ENCODE data around the gene ENOX1.

Gene ENOX1

DNA sequence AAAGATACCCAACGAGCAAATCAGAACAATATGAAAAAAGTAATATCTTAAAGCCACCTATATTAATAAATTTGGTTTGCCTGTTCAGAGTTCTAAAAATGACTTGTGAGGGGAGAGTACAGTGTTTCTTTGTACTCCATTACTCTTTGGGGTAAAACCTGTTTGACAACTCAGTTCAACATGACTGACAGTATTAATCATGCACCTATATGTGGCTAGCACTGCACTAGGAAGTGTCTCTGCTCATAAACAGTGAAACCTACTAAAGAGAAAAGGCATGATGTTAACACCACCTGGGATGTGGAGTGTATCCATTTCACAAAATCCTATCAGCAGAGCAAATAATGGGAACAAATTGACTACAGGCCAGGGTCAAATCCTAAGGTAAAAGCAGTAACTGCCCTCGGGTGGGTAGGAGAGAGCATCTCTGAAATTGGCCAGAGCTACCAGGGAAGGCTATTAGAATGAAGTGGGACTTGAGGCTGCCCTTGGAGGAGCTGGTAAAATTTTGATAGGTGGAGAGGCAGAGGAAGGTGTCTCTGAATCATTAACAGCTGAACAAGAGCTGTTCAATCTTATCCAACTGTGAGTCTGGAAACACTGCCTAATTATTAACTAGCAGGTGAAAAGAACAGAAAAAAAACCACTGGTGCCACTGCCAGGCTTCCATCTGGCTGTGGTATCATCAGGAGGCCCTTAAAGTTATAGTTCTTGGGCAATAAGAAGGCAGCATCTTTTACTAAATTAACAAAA lies 398.3 kb downstream of the ENOX1 start:
- no peak overlapping the region for H3K27ac ChIP-seq (ENCODE audit: low read depth, low read length)
- H3K27me3 ChIP-seq (ENCODE audit: control insufficient read depth, insufficient read depth, low read length) = no peaks in the 10 kb centered on the region
- H3K9ac ChIP-seq (ENCODE audit: low read length) = no peak overlapping the region

GRCh38 chr13:43387880-43388279 lies 398.9 kb downstream of the ENOX1 start:
- no peaks in the 10 kb centered on the region for H3K27me3 ChIP-seq (ENCODE audit: control insufficient read depth, insufficient read depth, low read length)
- no peak overlapping the region for H3K9ac ChIP-seq (ENCODE audit: low read length)
- H3K4me1 ChIP-seq (ENCODE audit: control insufficient read depth, insufficient read depth, low read length) = no peaks in the 10 kb centered on the region
- H3K36me3 ChIP-seq (ENCODE audit: control insufficient read depth, insufficient read depth, low read length) = no peaks in the 10 kb centered on the region
- H3K27ac ChIP-seq (ENCODE audit: low read depth, low read length) = no peak overlapping the region
- no peak overlapping the region for H3K4me3 ChIP-seq (ENCODE audit: low read length)

More for the DNA sequence above, 398.3 kb downstream of the ENOX1 start:
- H3K4me3 ChIP-seq (ENCODE audit: low read length) = no peak overlapping the region
- H3K4me1 ChIP-seq (ENCODE audit: control insufficient read depth, insufficient read depth, low read length) = no peaks in the 10 kb centered on the region
- no peaks in the 10 kb centered on the region for H3K36me3 ChIP-seq (ENCODE audit: control insufficient read depth, insufficient read depth, low read length)

- no peaks in the 10 kb centered on the region for H3K27me3 ChIP-seq (ENCODE audit: control insufficient read depth, insufficient read depth, low read length)
- no peaks in the 10 kb centered on the region for H3K4me1 ChIP-seq (ENCODE audit: control insufficient read depth, insufficient read depth, low read length)
- no peak overlapping the region for H3K4me3 ChIP-seq (ENCODE audit: low read length)
- no peak overlapping the region for H3K27ac ChIP-seq (ENCODE audit: low read depth, low read length)
- H3K9ac ChIP-seq (ENCODE audit: low read length) = no peak overlapping the region
- no peaks in the 10 kb centered on the region for H3K36me3 ChIP-seq (ENCODE audit: control insufficient read depth, insufficient read depth, low read length)
Observed at GRCh38 chr13:43383498-43384165, 403.1 kb downstream of the ENOX1 start.

DNA sequence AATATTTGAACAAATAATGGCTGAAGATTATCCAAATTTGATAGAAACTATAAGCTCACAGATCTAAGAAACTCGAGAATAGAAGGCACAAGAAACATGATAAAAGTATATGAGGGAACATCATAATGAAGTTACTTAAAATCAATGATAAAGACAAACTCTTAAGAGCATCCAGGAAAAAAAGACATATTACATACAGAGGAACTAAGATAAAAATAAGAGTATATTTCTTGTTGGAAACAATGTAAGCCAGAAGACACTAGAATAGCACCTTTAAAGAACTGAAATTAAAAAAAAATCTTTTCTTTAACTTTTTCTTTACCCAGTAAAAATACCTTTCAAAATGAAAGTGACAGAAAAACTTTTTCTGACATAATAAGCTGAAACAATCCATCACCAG lies 407.0 kb downstream of the ENOX1 start:
- no peaks in the 10 kb centered on the region for H3K36me3 ChIP-seq (ENCODE audit: control insufficient read depth, insufficient read depth, low read length)
- peaks cover 2% of the 10 kb centered on the region for H3K4me1 ChIP-seq (ENCODE audit: control insufficient read depth, insufficient read depth, low read length)

GRCh38 chr13:43377973-43378372 lies 408.8 kb downstream of the ENOX1 start:
- H3K36me3 ChIP-seq (ENCODE audit: control insufficient read depth, insufficient read depth, low read length) = no peaks in the 10 kb centered on the region
- no peaks in the 10 kb centered on the region for H3K27me3 ChIP-seq (ENCODE audit: control insufficient read depth, insufficient read depth, low read length)
- no peak overlapping the region for H3K4me3 ChIP-seq (ENCODE audit: low read length)
- H3K27ac ChIP-seq (ENCODE audit: low read depth, low read length) = no peak overlapping the region
- no peak overlapping the region for H3K9ac ChIP-seq (ENCODE audit: low read length)
- H3K4me1 ChIP-seq (ENCODE audit: control insufficient read depth, insufficient read depth, low read length) = peaks cover 4% of the 10 kb centered on the region

More for the DNA sequence above, 407.0 kb downstream of the ENOX1 start:
- Histone ChIP-seq H3K27me3 (ENCODE audit: control insufficient read depth, insufficient read depth, low read length) (no peaks in the 10 kb centered on the region), H3K27ac (ENCODE audit: low read depth, low read length) (no peak overlapping the region), H3K9ac (ENCODE audit: low read length) (no peak overlapping the region), H3K4me3 (ENCODE audit: low read length) (no peak overlapping the region)

DNA sequence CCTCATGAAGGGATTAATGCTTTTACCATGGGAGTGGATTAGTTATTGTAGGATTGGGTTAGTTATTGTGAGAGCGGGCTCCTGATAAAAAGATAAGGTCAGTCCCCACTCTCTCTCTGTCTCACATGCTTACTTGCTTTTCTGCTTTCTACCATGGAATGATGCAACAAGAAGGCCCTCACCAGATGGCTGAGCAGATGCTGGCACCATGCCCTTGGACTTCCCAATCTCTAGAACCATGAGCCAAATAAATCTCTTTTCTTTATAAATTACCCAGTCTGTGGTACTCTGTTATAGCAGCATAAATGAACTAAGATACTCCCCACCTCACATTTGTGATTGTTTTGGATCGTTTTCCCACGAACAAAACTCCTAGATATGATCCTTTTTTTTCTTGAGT lies 409.6 kb downstream of the ENOX1 start:
- no peaks in the 10 kb centered on the region for H3K27me3 ChIP-seq (ENCODE audit: control insufficient read depth, insufficient read depth, low read length)
- H3K27ac ChIP-seq (ENCODE audit: low read depth, low read length) = no peak overlapping the region
- H3K4me1 ChIP-seq (ENCODE audit: control insufficient read depth, insufficient read depth, low read length) = peaks cover 8% of the 10 kb centered on the region
- no peaks in the 10 kb centered on the region for H3K36me3 ChIP-seq (ENCODE audit: control insufficient read depth, insufficient read depth, low read length)
- H3K4me3 ChIP-seq (ENCODE audit: low read length) = no peak overlapping the region
- no peak overlapping the region for H3K9ac ChIP-seq (ENCODE audit: low read length)

- H3K36me3 ChIP-seq (ENCODE audit: control insufficient read depth, insufficient read depth, low read length) = no peaks in the 10 kb centered on the region
- peaks cover 10% of the 10 kb centered on the region for H3K4me1 ChIP-seq (ENCODE audit: control insufficient read depth, insufficient read depth, low read length)
Observed at GRCh38 chr13:43376596-43376995, 410.2 kb downstream of the ENOX1 start.

GRCh38 chr13:43375797-43376465 lies 410.8 kb downstream of the ENOX1 start:
- H3K27ac ChIP-seq (ENCODE audit: low read depth, low read length) = no peak overlapping the region
- no peak overlapping the region for H3K4me3 ChIP-seq (ENCODE audit: low read length)
- H3K4me1 ChIP-seq (ENCODE audit: control insufficient read depth, insufficient read depth, low read length) = peaks cover 12% of the 10 kb centered on the region
- no peaks in the 10 kb centered on the region for H3K27me3 ChIP-seq (ENCODE audit: control insufficient read depth, insufficient read depth, low read length)
- H3K36me3 ChIP-seq (ENCODE audit: control insufficient read depth, insufficient read depth, low read length) = no peaks in the 10 kb centered on the region
- H3K9ac ChIP-seq (ENCODE audit: low read length) = no peak overlapping the region

More at GRCh38 chr13:43376596-43376995, 410.2 kb downstream of the ENOX1 start:
- no peak overlapping the region for H3K27ac ChIP-seq (ENCODE audit: low read depth, low read length)
- no peaks in the 10 kb centered on the region for H3K27me3 ChIP-seq (ENCODE audit: control insufficient read depth, insufficient read depth, low read length)
- H3K9ac ChIP-seq (ENCODE audit: low read length) = no peak overlapping the region
- H3K4me3 ChIP-seq (ENCODE audit: low read length) = no peak overlapping the region

GRCh38 chr13:43374621-43375020 lies 412.2 kb downstream of the ENOX1 start:
- Histone ChIP-seq H3K9ac (ENCODE audit: low read length) (no peak overlapping the region), H3K4me3 (ENCODE audit: low read length) (no peak overlapping the region), H3K36me3 (ENCODE audit: control insufficient read depth, insufficient read depth, low read length) (no peaks in the 10 kb centered on the region), H3K4me1 (ENCODE audit: control insufficient read depth, insufficient read depth, low read length) (peaks cover 12% of the 10 kb centered on the region), H3K27me3 (ENCODE audit: control insufficient read depth, insufficient read depth, low read length) (no peaks in the 10 kb centered on the region), H3K27ac (ENCODE audit: low read depth, low read length) (no peak overlapping the region)

DNA sequence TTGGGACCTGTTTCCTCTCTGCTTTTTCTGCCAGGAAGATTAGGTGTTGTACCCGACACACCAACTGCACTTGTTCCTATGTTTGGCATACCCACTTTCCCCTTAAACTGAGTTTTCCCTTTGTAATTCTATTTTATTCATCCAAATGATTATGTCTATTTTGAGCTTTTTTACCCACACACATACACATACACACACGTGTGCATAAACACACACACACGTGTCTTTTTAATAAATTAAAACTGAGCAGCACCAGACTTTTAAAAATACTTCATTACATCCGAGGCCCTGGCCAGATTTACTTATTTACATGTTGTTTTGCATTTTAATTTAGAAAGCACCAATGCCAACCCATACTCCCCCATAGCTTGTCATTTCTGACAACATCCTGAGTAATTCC lies 413.4 kb downstream of the ENOX1 start:
- Histone ChIP-seq H3K27me3 (ENCODE audit: control insufficient read depth, insufficient read depth, low read length) (no peaks in the 10 kb centered on the region), H3K36me3 (ENCODE audit: control insufficient read depth, insufficient read depth, low read length) (no peaks in the 10 kb centered on the region), H3K4me1 (ENCODE audit: control insufficient read depth, insufficient read depth, low read length) (peaks cover 13% of the 10 kb centered on the region), H3K27ac (ENCODE audit: low read depth, low read length) (no peak overlapping the region), H3K9ac (ENCODE audit: low read length) (no peak overlapping the region), H3K4me3 (ENCODE audit: low read length) (no peak overlapping the region)

GRCh38 chr13:43370842-43371241 lies 415.9 kb downstream of the ENOX1 start:
- Histone ChIP-seq H3K4me1 (ENCODE audit: control insufficient read depth, insufficient read depth, low read length) (peaks cover 17% of the 10 kb centered on the region), H3K27ac (ENCODE audit: low read depth, low read length) (peak overlapping the region; percentile 26), H3K9ac (ENCODE audit: low read length) (no peak overlapping the region), H3K36me3 (ENCODE audit: control insufficient read depth, insufficient read depth, low read length) (no peaks in the 10 kb centered on the region), H3K4me3 (ENCODE audit: low read length) (no peak overlapping the region), H3K27me3 (ENCODE audit: control insufficient read depth, insufficient read depth, low read length) (no peaks in the 10 kb centered on the region)

DNA sequence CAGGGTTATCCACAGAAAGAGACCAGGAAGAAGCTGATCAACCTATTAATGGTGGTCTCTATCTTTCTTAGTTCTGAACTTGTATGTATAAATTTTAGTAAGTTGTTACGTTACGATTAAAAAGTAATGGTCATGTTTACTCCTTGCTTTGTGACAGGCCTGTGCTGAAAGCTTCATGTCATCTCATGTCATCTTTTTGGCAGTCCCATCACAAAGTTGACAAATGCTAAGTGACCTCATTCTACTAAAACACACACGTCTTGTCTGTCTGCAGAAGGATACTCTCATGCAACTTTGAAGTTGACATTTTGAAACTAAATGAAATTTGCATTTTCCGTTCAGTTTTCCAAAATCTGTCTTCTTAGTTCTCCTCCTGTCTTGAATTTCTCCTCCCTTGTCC lies 417.5 kb downstream of the ENOX1 start:
- H3K4me1 ChIP-seq (ENCODE audit: control insufficient read depth, insufficient read depth, low read length) = peaks cover 27% of the 10 kb centered on the region
- no peaks in the 10 kb centered on the region for H3K27me3 ChIP-seq (ENCODE audit: control insufficient read depth, insufficient read depth, low read length)
- H3K9ac ChIP-seq (ENCODE audit: low read length) = no peak overlapping the region
- H3K27ac ChIP-seq (ENCODE audit: low read depth, low read length) = no peak overlapping the region
- no peak overlapping the region for H3K4me3 ChIP-seq (ENCODE audit: low read length)
- H3K36me3 ChIP-seq (ENCODE audit: control insufficient read depth, insufficient read depth, low read length) = no peaks in the 10 kb centered on the region

Measured in rectal smooth muscle tissue (tissue), 1 donor.